WI38 (cell line): Measurements from ENCODE around the gene MARCHF5.
"Not testable (repeated sequence)": the region's sequence is repeated elsewhere in the genome, so short reads cannot be mapped to it uniquely, and the experiment has no call there.

ENCODE experiments used
- H3K4me3 ChIP-seq: 2 replicates; pipeline ENCODE4 v1.5.1; 2011; ENCODE audit warnings: low read depth, mild to moderate bottlenecking, control low read depth, low read length
- CTCF ChIP-seq: IDR thresholded peaks from 2 replicates; pipeline ENCODE4 v1.5.1; 2012; ENCODE audit warnings: low read depth, mild to moderate bottlenecking, control low read depth, low read length

MARCHF5 gene

GRCh38 chr10:92342796-92343195 is 51.8 kb downstream of the MARCHF5 start:
- H3K4me3 ChIP-seq = no peak overlapping the region
- no peak for TF ChIP-seq CTCF

GRCh38 chr10:92345575-92345974 is 54.6 kb downstream of the MARCHF5 start:
- not testable (repeated sequence) for H3K4me3 ChIP-seq

GRCh38 chr10:92347035-92347676 is 56.2 kb downstream of the MARCHF5 start:
- H3K4me3 ChIP-seq = not testable (repeated sequence)

GRCh38 chr10:92350411-92350810 is 59.4 kb downstream of the MARCHF5 start:
- no peak for TF ChIP-seq CTCF
- H3K4me3 ChIP-seq = no peak overlapping the region

- H3K4me3 ChIP-seq = no peak overlapping the region
- no peak for TF ChIP-seq CTCF
These were observed 63.6 kb downstream of the MARCHF5 start for GRCh38 chr10:92354587-92354986.

GRCh38 chr10:92356041-92356440 is 65.1 kb downstream of the MARCHF5 start:
- H3K4me3 ChIP-seq = no peak overlapping the region
- no peak for TF ChIP-seq CTCF

GRCh38 chr10:92363498-92363897 is 72.5 kb downstream of the MARCHF5 start:
- TF ChIP-seq CTCF = no peak
- no peak overlapping the region for H3K4me3 ChIP-seq

GRCh38 chr10:92366412-92367021 is 75.5 kb downstream of the MARCHF5 start:
- TF ChIP-seq CTCF = no peak
- no peak overlapping the region for H3K4me3 ChIP-seq
